Colonic mucosa (tissue), 4 donors: ENCODE results near the gene SDS. TPM values are rescaled to one million over a fixed set of nuclear protein-coding genes. Genes with fewer than 3 reads are reported as not detected.
A peak's percentile ranks its signal among the peaks of the same experiment; 100 is the strongest.
"Not testable (repeated sequence)": the region's sequence is repeated elsewhere in the genome, so short reads cannot be mapped to it uniquely, and the experiment has no call there.

Source experiments
- DNase-seq: peaks from one replicate; pipeline ENCODE4 v3.0.0-alpha.2; 2020
- H3K27ac ChIP-seq: fragments of 200-600 bp; one replicate; pipeline ENCODE4 v1.8.0; 2021
- H3K27me3 ChIP-seq: fragments of 200-600 bp; one replicate; pipeline ENCODE4 v1.8.0; 2021
- H3K36me3 ChIP-seq: fragments of 200-600 bp; one replicate; pipeline ENCODE4 v1.8.0; 2021
- H3K4me1 ChIP-seq: fragments of 200-600 bp; one replicate; pipeline ENCODE4 v1.8.0; 2021; ENCODE audit warnings: mild to moderate bottlenecking
- H3K4me3 ChIP-seq: fragments of 200-600 bp; one replicate; pipeline ENCODE4 v1.8.0; 2021
- H3K9ac ChIP-seq, 2 donors: one replicate each; pipeline ENCODE4 v1.7.0; 2013; ENCODE audit warnings: control low read depth in 2 of 2, low read depth in 2 of 2, low read length in 2 of 2
- H3K9me3 ChIP-seq: fragments of 200-600 bp; one replicate; pipeline ENCODE4 v1.8.0; 2021
- intact Hi-C: fragments of 100-400 bp; cut with DNase I; formaldehyde crosslinking; loops from one replicate; pipeline ENCODE4 v1.14.1; 2022
- total RNA-seq, 2 donors: library from RNA; stranded (reverse); fragmentation: NEBNext Ultra II Directional in 1 of 2; extraction: Animal tissue kit (Norgen Biotek cat#: 25700) in 1 of 2; gene quantifications; one replicate each; pipeline ENCODE4 v1.2.1, GENCODE V29; 2021
- TF ChIP-seq, protein P1 (sequence below): fragments of 200-600 bp; IDR thresholded peaks from one replicate; pipeline ENCODE4 v1.8.0; 2022; ENCODE audit warnings: antibody characterized with exemption, mild to moderate bottlenecking
- donor health status: healthy.
- donor health status: DM: no; HTN: no; CAD: no.
- donor health status: DM: no; HTN: no; CAD: no.

SDS gene
- total RNA-seq, 2 donors from 2014 or later: 1.0 to 4.4 TPM

DNA sequence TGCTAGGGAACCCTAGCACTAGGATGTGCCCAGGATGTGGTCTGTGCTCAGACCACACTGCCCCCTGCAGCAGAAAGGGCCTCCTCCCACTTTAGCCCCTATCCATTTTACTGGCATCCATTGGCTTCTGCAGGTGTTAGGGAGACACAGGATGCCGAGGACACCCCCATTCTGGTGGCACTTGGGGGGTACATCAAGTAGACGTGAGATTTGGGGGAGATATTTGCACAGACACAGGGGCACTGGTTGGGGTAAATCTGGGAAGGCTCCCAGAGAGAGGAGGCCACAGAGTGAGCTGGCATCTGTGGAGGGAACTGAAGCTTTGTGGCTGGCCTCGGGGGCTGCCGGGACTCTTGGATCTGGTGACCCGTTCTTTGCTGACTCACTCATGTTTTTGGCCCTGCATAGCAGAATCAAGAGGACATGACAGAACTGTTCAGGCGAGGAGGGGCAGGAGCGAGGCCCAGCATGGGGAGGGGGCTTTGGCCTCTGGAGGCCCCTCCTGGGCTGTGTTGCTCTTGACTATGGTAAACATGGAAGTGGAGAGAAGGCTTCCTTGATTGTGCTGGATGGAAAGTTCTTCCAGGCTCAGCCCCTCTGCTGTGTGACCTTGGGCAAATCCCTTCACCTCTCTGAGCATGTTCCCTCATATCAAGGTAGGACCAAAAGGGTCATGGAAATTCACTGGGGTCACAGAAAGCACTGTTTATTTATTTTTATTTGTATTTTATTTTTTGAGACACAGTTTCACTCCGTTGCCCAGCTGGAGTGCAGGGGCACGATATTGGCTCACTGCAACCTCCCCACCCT, 43.5 kb downstream of the SDS start:
- Histone ChIP-seq H3K36me3 (no peaks in the 10 kb centered on the region), H3K4me1 (no peaks in the 10 kb centered on the region), H3K27ac (no peak overlapping the region), H3K9me3 (no peaks in the 10 kb centered on the region), H3K9ac (peak overlapping the region; percentile 41 to 92), H3K4me3 (no peak overlapping the region), H3K27me3 (no peaks in the 10 kb centered on the region)
- intact Hi-C loops: no loop called here
- TF ChIP-seq, protein P1, sequence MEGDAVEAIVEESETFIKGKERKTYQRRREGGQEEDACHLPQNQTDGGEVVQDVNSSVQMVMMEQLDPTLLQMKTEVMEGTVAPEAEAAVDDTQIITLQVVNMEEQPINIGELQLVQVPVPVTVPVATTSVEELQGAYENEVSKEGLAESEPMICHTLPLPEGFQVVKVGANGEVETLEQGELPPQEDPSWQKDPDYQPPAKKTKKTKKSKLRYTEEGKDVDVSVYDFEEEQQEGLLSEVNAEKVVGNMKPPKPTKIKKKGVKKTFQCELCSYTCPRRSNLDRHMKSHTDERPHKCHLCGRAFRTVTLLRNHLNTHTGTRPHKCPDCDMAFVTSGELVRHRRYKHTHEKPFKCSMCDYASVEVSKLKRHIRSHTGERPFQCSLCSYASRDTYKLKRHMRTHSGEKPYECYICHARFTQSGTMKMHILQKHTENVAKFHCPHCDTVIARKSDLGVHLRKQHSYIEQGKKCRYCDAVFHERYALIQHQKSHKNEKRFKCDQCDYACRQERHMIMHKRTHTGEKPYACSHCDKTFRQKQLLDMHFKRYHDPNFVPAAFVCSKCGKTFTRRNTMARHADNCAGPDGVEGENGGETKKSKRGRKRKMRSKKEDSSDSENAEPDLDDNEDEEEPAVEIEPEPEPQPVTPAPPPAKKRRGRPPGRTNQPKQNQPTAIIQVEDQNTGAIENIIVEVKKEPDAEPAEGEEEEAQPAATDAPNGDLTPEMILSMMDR: no peak
- peak; percentile 23 for DNase-seq

DNA sequence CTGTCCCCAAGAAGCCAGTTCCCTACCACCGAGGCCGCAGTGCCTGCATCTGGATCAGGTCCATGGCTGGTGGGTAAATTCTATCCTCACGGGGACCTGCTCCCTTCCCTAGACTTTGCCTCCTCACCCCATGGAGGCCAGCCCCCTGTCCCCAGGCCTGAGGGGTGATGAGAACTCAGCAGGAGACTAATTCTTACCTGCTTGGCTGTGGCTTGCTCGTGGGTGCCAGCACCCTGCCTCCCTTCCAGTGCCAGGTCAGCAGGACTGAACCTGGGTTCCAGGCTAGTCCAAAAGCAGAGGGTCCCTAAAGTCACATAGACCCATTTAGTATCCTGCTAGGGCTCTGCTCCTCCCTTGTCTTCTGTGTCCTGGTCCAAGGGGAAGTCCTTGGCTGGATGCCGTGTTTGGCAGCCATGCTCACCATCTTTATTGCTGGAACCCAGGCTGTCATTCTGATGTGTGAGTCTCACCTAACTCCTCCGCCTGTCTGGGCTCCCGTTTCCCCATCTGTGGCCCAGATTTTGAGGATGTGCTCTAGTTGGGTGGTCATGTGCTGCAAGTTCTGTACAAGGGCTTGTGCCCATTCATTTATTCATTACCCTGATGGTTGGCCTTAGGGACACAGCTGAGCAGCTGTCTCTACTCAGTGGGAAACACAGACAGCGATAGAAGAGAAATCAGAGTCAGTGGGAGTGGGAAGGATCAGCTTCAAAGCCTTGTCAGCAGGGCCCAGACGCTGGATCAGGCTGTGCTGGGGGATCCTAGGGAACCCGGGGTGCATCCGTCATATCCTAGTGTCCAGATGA, 44.4 kb downstream of the SDS start:
- peak overlapping the region; percentile 42 for H3K27ac ChIP-seq
- no peaks in the 10 kb centered on the region for H3K9me3 ChIP-seq
- intact Hi-C loops: no loop called here

DNA sequence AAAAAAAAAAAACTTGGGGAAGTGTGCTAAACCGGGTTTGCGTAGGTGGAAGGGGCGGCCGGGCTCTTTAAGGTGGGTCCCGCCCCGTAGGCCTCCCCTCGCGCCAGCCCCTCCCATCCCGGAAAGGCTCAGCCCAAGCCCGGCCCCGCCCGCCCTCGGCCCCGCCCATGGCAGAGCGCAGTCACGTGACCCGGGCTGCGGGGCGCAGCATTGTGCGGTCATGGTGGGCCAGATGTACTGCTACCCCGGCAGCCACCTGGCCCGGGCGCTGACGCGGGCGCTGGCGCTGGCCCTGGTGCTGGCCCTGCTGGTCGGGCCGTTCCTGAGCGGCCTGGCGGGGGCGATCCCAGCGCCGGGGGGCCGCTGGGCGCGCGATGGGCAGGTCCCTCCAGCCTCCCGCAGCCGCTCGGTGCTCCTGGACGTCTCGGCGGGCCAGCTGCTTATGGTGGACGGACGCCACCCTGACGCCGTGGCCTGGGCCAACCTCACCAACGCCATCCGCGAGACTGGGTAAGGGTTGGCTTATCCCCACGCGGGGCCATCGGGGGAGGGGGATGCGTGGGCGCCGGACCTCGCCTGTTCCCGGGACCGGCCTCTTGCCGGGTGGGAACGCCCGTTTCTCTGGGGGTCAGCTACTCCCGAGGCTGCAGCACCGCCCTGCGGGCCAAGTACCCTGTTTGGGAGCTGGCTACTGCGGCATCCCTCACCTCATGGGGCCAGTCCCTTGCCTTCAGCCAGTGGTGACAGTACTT, 45.1 kb downstream of the SDS start, which contains the start of gene PLBD2:
PLBD2 (plus strand) TSS at position 207 of the 752 bp plus-strand sequence; CDS start at position 221, 14 bp downstream.
- TF ChIP-seq, protein P1: no peak
- intact Hi-C loops: no loop called here

More for the DNA sequence above, 44.4 kb downstream of the SDS start:
- TF ChIP-seq, protein P1: no peak
- Histone ChIP-seq H3K9ac (peak overlapping the region; percentile 78 to 92), H3K36me3 (no peaks in the 10 kb centered on the region), H3K27me3 (no peaks in the 10 kb centered on the region), H3K4me3 (peak overlapping the region; percentile 90), H3K4me1 (no peaks in the 10 kb centered on the region)
- peak; percentile 52 for DNase-seq

DNA sequence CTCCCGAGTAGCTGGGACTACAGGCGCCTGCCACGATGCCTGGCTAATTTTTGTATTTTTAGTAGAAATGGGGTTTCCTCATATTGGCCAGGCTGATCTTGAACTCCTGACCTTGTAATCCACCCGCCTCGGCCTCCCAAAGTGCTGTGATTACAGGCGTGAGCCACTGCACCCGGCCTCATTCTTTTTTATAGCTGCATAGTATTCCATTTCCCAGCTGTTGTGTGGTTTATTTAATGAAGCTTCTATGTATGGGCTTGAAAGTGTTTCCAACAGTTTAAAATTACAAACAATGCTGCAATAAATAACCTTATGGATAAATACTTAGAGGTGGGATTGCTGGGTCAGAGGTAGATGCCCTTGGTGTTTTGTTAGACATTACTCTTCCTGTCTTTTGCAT, 49.5 kb downstream of the SDS start:
- DNase-seq, H3K9me3 ChIP-seq, H3K27ac ChIP-seq, H3K9ac ChIP-seq, H3K4me3 ChIP-seq, H3K4me1 ChIP-seq, H3K27me3 ChIP-seq, intact Hi-C loops, H3K36me3 ChIP-seq: not testable (repeated sequence)

More for the DNA sequence above, 45.1 kb downstream of the SDS start, which contains the start of gene PLBD2:
- H3K4me1 ChIP-seq: no peaks in the 10 kb centered on the region
- DNase-seq: peak; percentile 95
- H3K9ac ChIP-seq: peak within 1 kb of the TSS; percentile 78 to 92
- H3K27ac ChIP-seq: peak within 1 kb of the TSS; percentile 42
- no peaks in the 10 kb centered on the region for H3K9me3 ChIP-seq
- peak within 1 kb of the TSS; percentile 90 for H3K4me3 ChIP-seq
- H3K36me3 ChIP-seq: no peaks in the 10 kb centered on the region
- no peaks in the 10 kb centered on the region for H3K27me3 ChIP-seq

DNA sequence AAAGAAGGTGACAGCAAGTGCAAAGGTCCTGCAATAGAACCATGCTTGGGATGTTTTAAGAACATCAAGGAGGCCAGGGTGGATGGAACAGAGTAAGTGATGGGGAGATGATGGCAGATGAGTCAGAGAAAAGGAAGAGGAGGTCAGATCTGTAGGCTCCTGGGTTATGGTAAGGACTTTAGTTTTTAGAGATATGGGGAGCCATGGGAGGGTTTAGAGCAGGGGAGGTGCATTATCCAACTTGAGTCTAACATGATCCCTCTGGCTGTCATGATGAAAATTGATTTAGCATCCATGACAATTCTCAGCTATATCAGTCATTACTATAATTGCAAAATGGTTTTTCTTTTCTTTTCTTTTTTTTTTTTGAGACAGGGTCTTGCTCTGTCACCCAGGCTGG, 52.6 kb downstream of the SDS start:
- TF ChIP-seq, protein P1: no peak
- Histone ChIP-seq H3K27me3 (no peaks in the 10 kb centered on the region), H3K9me3 (no peaks in the 10 kb centered on the region), H3K27ac (no peak overlapping the region), H3K4me3 (no peak overlapping the region), H3K9ac (no peak overlapping the region), H3K36me3 (no peaks in the 10 kb centered on the region), H3K4me1 (no peaks in the 10 kb centered on the region)
- no peak for DNase-seq
- intact Hi-C loops: no loop called here
